NCI-H69 (cell line): Measurements from ENCODE around the gene RNASE4.

Source experiments
- DNase-seq: peaks from one replicate; lab custom pipeline; 2025; lab: John Stamatoyannopoulos, UW

The RNASE4 gene

GRCh38 chr14:20675669-20676068 is 8.7 kb upstream of the RNASE4 start:
- no peak for DNase-seq

DNA sequence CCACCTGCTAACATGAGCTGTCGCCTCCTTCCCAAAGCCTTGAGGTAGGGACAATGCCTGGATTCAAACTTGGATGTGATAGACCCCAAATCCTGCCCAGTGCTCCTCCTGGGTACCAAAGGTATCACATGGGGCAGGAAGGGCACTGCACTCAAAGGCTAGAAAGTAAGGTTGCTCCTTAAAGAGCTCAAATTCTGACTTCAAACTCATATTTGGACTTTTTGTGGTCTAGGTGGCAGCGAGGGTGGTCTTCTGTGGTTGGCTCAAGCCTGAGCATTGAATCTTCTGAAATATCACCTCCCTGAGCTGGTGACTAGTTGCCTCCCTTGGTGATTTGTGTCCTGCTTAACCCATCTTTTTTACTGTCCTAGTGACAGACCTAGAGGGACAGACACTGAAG is 8.3 kb upstream of the RNASE4 start:
- DNase-seq = no peak

- no peak for DNase-seq
Observed at GRCh38 chr14:20679907-20680306, 4.5 kb upstream of the RNASE4 start.

GRCh38 chr14:20680363-20680762 is 4.0 kb upstream of the RNASE4 start:
- no peak for DNase-seq

- no peak for DNase-seq
Observed at GRCh38 chr14:20680843-20681347, 3.5 kb upstream of the RNASE4 start.

DNA sequence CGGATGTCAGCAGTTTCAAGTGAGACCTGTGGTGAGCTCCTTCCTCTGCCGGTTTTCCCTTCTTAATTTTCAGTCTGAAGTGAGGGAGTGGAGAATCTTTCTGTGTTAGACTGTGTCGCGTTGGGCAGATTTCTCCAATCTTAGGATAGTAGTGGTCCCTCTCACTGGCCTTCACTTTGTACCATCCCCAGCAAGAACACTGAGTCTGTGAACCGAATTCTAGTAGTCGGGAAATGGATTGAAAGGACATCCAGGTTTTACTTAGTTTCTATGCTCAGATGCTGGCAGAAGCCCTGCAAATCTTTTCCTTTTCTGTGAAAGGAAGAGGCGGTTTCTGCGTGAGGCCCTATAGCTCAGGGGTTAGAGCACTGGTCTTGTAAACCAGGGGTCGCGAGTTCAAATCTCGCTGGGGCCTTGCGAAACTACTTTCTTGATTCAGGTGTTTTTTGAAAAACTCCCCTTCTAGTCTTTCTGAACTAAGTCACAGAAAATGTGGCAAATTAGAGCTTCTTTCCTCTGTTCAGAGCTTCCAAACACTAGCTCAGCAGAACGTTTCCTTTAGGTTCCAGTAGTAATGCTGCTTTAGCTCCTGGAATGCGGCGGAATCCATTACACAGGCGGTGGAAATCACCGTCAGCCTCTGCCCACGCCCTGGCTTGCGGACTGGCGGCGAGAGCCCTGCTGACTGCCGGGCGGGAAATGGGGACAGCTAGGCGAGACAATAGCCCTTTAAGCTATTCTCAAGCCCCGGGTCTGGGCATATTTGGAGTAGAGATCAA is 2.8 kb upstream of the RNASE4 start:
- peak; percentile 73 for DNase-seq

GRCh38 chr14:20682127-20682434 is 2.3 kb upstream of the RNASE4 start:
- DNase-seq = no peak

- peak; percentile 83 for DNase-seq
Observed at GRCh38 chr14:20682435-20683124, 1.8 kb upstream of the RNASE4 start.

DNA sequence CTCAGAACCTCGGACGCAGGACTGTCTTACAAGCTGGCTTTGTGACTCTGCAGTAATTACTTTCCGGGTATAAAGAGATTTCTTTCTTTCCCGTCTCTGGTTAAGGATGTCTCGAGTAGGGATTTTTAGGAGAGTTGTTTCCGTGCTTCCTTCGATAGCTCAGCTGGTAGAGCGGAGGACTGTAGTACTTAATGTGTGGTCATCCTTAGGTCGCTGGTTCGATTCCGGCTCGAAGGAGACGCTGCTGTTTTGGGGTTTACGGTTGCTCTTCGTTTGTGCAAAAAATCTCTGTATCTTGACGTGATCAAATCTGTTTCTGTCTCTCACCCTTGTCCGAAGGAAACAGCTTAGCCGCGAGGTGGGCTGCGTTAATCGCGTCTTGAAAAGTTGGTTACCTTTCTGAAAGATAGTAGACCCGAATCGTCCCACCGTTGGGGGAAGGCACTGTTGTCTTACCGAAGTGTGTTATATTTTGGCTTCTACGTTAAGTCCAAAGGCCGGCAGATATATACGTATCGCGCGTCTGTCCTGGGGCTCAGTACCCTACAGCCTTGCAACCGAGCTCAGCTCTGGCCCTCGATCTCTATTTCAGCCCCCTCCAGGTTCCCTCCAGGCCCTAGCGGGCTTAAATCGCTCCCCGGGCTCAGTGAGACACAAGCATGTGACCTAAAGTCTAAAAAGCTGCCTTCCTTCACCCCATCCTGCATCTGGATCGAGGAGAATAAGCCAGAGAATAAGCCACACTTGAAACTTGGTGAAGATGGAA is 1.1 kb upstream of the RNASE4 start:
- DNase-seq = peak; percentile 87

GRCh38 chr14:20684662-20685456 is 499 bp downstream of the RNASE4 start:
- no peak for DNase-seq

GRCh38 chr14:20686386-20687143 is 2.2 kb downstream of the RNASE4 start:
- no peak for DNase-seq

DNA sequence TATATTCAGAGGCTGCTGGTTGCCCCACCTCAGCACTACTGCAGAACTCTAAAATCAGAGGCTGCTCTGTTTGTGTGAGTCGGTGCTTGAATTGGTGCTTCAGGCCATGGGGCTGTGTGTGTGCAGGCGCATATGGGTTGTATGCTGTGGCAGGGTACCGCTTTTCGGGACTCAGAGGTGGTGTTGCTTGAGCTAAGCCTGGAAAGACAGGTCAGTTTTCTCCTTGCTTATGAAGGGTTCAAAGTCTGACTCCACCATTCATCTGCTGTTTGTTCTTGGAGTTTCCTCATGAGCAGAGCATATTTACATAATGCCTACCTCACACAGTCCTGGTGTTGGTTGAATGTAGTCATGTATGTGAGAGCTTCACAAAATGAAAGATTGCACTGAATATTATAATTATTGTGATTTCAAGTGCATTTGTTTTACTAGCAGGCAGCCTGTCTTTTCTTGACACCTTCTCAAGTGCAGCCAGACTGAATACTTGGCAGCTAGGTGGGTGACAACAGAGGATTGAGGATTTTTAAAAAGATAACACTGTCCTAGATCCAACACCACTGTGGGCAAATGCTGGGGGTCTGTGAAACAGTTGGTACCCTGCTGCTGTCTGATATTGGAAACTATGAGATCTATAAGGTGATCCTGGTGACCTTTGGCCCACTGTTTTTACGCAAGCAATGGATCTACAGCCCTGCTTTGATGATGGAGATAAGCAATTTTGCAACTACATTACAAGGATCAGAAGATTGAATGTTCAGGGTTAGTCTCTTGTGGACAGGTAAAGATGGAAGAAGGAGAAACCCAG is 3.2 kb downstream of the RNASE4 start:
- no peak for DNase-seq

- no peak for DNase-seq
Observed at GRCh38 chr14:20688167-20688839, 3.9 kb downstream of the RNASE4 start, which contains the start of gene ANG. Gene ANG, plus strand, starts transcription at chr14:20688764. Its CDS starts 4,801 bp downstream, at chr14:20693565.

DNA sequence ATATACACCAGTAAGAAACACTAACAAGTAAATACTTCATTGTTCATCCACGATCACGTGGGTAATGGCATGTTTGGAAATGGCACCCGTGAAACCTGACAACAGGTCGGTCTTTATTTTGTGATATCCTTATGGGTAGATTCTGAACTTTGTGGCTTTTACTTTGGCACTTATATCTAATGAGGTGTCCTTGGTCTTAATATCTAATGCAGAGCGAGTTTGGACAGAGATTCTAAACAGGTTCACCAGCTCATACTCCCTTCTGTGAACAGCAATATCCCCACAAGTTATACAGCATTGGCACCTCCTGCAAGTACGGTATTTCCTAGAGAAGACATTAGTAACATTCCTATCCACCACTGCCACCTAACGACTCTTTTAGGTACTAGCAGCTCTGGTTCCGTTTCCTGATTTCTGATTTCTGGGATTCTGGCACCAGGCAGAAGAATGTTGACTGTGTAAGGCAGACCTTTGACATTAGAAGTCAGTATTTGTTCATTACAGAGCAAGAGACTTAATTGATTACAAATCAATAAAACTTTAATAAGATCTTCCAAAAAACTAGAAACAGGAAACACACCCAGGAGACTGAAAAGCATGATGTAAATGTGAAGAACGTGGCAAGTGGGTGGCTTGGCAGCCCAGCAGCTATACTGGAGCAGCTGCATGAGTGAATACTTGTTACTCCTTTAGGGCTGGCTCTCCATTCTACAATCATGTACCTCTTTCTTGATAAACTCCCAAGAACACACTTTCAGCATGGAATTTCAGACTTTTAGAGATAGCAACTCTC is 6.7 kb downstream of the RNASE4 start:
- DNase-seq = peak; percentile 61

DNA sequence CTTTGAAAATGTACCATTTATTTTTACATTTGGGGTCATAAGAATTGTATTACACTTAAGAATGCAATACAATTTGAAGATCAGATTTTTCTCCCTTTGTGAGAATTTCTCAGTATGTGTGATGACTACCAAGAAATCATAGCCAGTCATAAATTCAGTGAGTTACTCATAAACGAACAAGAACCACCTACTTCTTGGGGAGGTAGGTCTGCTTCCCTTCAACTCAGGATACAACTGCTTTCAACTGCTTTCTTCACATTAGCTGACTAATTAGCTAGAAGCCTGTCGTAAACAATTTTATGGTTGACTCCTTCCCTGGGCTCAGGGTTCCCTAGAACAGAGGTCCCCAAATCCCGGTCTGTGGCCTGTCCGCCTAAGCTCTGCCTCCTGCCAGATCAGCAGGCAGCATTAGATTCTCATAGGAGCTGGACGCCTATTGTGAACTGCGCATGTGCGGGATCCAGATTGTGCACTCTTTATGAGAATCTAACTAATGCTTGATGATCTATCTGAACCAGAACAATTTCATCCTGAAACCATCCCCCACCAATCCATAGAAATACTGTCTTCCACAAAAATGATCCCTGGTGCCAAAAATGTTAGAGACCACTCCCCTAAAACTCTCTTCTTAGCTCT is 7.9 kb downstream of the RNASE4 start:
- no peak for DNase-seq

- no peak for DNase-seq
Observed at GRCh38 chr14:20696764-20697163, 12.4 kb downstream of the RNASE4 start.

DNA sequence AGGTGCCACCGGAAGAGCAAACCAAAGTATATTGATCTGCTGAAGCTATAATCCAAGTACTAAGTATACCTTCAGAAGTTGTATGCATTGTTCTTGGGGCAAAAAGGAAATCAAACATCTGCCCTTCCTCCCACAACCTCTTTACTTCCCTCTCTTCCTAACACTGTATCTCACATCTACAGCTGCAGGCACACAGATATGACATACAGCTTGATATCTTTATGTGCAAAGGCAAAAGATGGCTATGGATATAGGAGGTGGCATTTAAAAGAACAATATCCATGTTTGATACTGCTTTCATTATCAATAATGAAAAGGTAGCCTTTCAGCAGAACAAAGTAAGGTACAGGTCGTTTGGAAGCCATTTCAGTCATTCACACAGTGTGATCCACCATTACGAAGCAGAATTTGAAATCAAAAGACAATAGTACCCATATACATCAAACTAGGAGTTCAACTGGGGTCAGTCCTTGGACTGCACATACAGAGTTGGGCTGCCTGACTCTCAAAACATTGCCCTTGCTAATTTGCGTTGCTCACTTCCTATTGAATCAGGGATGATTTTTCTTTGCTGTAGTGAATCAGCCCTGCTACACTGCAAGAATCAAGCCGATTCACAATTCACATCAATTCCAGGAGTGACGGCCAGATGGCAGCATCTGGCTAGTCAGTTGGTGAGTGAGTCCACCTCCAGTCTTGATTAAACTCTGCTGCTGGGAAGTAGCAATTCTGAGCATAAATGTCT is 13.1 kb downstream of the RNASE4 start:
- peak; percentile 46 for DNase-seq

- DNase-seq = no peak
Observed at GRCh38 chr14:20698018-20698329, 13.6 kb downstream of the RNASE4 start.
